GM12864 (cell line): ENCODE data around the gene DBH.
A peak's percentile ranks its signal among the peaks of the same experiment; 100 is the strongest.

Experiments
- DNase-seq: peaks from one replicate; pipeline ENCODE4 v3.0.0-alpha.2; 2011; ENCODE audit warnings: low read depth
- H3K4me3 ChIP-seq: 2 replicates; pipeline ENCODE4 v1.5.1; 2011; ENCODE audit warnings: mild to moderate bottlenecking, low read depth, low read length, control low read depth
- TF ChIP-seq, protein P1 (sequence below): IDR thresholded peaks from 2 replicates; pipeline ENCODE4 v1.5.1; 2011; ENCODE audit warnings: low read depth, mild to moderate bottlenecking, moderate library complexity, low read length, control low read depth, inconsistent platforms; ENCODE audit errors: missing control alignments

Gene DBH

DNA sequence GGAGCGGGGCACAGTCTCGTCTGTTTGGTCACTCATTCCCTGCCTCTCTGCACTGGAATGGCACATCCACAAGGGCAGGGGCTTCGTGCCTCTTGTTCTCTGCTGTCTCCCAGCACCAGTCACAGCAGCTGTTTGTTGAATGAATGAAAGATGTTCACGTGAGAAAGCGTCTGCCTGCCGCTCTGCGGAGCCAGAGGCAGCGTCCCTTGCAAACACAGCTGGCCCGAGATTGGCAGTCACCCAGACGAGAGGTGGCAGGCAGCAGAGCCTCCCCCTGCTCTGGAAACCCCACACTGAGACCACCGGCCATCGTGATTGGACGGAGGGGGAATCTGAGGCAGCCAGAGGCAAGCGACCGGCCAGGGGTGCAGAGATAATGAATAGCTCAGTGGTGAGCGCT lies 21.0 kb upstream of the DBH start:
- H3K4me3 ChIP-seq = no peak overlapping the region
- TF ChIP-seq, protein P1, sequence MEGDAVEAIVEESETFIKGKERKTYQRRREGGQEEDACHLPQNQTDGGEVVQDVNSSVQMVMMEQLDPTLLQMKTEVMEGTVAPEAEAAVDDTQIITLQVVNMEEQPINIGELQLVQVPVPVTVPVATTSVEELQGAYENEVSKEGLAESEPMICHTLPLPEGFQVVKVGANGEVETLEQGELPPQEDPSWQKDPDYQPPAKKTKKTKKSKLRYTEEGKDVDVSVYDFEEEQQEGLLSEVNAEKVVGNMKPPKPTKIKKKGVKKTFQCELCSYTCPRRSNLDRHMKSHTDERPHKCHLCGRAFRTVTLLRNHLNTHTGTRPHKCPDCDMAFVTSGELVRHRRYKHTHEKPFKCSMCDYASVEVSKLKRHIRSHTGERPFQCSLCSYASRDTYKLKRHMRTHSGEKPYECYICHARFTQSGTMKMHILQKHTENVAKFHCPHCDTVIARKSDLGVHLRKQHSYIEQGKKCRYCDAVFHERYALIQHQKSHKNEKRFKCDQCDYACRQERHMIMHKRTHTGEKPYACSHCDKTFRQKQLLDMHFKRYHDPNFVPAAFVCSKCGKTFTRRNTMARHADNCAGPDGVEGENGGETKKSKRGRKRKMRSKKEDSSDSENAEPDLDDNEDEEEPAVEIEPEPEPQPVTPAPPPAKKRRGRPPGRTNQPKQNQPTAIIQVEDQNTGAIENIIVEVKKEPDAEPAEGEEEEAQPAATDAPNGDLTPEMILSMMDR = no peak
- DNase-seq = no peak

DNA sequence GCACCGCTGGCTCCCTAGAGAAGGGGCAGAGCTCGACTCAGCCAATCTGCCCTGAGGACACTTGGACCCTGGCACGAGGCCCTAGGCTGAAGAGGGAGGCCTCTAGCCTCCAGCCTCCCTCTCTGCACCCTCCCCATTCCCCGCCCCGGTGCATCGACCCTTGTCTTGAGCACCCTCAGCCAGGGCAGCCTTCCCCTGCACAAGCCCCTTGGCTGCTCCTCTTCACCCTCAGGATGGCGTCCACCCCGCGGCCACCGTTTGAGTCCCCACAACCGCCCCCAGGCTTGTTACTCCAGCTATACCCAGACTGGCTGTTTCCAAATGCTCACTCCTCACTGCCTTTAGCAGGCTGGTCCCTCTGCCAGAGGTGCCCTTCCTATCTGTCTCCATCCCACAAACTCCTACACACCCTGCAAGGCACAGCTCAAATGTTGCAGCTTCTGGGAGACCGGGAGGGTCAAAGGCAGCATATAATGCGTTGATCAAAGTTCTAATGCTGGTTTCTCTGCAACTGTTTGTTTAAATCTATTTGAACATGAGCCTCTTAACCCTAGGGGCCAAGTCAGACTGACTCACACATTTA lies 20.5 kb upstream of the DBH start:
- TF ChIP-seq, protein P1 = no peak
- DNase-seq = no peak
- H3K4me3 ChIP-seq = no peak overlapping the region

DNA sequence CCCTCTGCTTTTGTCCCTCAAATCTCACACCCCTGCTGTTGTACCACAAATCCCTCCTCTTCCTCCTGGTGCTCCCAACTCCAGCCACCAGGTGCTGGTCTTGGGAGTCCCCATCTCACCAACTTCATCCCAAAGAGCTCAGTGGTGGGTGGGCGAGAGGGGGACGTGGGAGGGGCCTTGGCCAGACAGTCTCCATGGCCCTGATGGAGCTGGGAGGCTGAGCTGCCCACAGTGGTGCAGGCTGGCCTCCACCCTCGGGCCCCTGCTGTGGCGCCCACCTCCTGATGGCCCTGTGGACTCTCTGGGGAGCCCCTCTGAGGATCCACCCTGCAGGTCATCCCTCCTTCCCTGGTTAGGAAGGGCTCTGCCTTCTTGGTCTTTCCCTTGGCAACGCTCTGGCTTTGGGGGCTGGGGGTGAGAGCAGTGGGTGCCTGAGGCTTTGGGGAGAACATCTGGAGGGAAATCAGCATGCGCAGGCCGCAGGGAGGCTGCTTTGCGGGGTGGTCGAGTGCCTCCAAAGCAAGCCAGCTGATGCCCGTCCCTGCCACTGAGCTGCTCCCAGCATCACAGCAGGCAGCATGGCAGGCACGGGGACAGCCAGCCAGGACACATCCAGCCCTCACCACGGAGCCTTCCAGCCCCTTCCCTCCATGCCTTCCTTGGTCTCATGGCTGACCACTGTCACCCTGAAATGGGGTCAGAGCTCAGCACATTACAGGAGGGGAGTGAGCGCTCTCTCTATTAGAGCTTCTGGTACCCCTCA lies 19.3 kb upstream of the DBH start:
- TF ChIP-seq, protein P1 = no peak
- no peak for DNase-seq

DNA sequence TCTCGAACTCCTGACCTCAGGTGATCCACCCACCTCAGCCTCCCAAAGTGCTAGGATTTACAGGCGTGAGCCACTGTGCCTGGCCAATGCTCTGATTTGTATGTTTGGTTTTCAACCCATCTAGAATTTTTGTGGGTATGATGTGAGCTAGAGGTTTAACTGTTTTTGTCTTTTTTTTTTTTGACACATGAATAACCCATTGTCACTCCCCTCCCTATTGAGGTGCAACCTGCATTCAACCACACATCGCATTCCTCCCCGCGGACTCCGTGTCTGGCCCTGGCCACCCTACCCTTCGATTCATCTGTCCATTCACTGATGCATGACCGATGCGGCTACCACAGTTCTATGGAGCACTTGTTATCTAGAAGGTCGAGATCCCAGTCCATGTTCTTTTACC lies 17.4 kb upstream of the DBH start:
- DNase-seq = no peak
- TF ChIP-seq, protein P1 = no peak
- no peak overlapping the region for H3K4me3 ChIP-seq

More for the DNA sequence above, 19.3 kb upstream of the DBH start:
- no peak overlapping the region for H3K4me3 ChIP-seq

DNA sequence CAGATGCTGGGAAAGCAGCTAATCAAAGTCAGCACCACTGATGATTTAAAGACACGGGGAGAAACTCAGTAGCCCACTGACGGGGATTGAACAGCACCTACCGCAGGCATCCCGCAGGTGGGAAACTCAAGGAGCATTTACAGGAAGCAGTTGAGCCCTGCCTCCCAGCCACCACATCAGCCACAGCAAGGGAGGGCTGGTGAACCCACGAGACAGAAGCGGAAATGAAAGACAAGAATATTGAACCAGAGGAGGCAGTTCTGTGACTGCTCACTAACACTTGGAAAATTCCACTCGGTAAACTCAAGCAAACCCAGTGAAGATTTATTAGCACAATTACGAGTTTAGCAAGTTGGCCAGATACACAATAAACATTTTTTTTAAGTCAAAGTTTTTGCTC lies 16.4 kb upstream of the DBH start:
- DNase-seq = peak; percentile 7
- H3K4me3 ChIP-seq = no peak overlapping the region
- TF ChIP-seq, protein P1 = no peak

DNA sequence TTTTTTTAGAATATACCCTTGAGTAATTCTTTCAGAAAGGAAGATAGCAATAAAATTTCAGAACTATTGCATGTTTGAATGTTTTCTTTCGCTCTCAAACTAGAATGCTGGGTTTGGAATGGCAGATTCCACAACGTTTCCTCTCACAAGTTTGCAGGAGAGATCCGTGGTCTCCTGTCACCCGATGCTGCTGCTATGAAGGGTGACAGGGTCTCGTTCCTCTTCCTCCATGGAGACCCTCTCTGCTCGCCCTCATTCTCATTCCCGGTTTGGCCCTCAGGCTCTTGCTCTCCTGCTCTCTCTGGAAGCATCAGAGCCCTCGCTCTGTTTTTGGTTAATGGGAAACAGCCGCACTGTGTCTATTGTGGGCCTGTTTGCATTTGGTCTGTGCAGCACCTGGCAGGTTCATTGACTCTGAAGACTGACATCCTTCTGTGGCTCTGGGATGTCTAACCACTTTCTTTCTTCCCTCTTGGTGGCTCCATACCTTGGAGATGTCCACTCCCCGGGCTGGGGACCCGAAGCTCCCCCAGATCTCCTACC lies 14.4 kb upstream of the DBH start:
- TF ChIP-seq, protein P1 = no peak
- no peak overlapping the region for H3K4me3 ChIP-seq
- DNase-seq = no peak
